HG03103 (cell line): ENCODE results near the gene AFAP1L1.

ENCODE experiments used
- ATAC-seq: cut with Tn5 transposase; IDR thresholded peaks from one replicate; pipeline ENCODE4 v1.9.1; 2021; ENCODE audit warnings: low read depth; ENCODE audit not compliant: unreplicated experiment

AFAP1L1 gene

DNA sequence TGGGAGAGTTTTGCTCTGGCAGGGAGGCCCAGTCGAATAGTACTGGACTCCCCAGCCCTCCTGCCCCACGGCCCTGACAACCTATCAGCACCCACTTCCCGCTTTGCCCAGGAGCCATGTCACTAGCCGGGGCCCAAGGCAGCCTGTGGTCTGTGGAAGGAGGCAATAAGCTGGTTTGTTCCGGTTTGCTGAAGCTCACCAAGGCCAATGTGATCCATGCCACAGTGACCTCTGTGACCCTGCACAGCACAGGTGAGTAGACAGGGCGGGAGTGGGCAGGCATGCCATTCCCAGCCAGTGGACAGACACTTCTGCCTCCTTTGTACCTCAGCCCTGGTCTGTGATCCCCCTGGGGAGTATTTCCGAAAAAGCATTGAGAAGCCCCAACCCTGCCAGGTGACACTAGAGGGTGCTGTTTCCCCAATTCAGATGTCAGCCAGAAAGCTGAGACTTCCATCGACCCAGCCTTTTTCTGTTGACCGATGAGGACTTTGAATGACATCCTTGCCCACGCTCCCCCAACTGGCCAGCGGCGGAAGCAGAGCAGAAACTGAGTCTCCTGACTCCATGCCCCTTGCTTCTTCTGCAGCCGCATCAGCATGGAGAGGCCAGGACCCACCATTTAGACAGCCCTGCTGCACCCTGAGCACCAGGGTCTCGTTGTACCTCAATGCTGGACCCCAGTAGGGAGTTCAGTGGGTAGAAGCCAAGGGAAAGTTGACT lies 95.8 kb downstream of the AFAP1L1 start:
- ATAC-seq, result peak; percentile 75

DNA sequence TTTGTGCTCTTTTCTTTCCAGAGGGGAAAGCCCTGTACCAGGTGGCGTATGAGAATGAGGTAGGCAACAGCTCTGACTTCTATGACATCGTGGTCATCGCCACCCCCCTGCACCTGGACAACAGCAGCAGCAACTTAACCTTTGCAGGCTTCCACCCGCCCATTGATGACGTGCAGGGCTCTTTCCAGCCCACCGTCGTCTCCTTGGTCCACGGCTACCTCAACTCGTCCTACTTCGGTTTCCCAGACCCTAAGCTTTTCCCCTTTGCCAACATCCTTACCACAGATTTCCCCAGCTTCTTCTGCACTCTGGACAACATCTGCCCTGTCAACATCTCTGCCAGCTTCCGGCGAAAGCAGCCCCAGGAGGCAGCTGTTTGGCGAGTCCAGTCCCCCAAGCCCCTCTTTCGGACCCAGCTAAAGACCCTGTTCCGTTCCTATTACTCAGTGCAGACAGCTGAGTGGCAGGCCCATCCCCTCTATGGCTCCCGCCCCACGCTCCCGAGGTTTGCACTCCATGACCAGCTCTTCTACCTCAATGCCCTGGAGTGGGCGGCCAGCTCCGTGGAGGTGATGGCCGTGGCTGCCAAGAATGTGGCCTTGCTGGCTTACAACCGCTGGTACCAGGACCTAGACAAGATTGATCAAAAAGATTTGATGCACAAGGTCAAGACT lies 96.5 kb downstream of the AFAP1L1 start:
- no peak for ATAC-seq

DNA sequence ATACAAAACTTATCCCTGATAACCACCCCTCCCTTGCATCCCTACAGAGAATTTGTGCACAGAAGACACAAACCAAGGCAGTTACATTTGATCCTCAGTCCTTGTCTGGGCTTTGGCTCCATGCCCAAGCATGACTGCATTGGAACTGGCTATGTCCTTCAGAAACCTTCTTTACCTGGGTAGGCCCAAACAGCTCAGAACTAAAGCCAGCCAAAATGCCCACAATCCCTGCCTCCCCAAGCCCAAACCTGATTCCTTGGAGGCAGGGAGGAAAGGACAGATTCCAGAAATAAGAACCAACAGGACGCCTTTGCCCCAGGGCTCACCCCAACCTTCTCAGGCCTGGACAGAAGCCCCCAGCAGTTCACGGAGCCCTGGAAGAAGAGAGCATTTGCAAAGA lies 99.2 kb downstream of the AFAP1L1 start:
- no peak for ATAC-seq

GRCh38 chr5:149371296-149371962 lies 99.8 kb downstream of the AFAP1L1 start:
- peak; percentile 80 for ATAC-seq

GRCh38 chr5:149372076-149372795 lies 100.6 kb downstream of the AFAP1L1 start:
- ATAC-seq, result no peak

- no peak for ATAC-seq
These were observed 101.3 kb downstream of the AFAP1L1 start for GRCh38 chr5:149372932-149373331.

GRCh38 chr5:149374303-149374702 lies 102.6 kb downstream of the AFAP1L1 start:
- ATAC-seq, result no peak

GRCh38 chr5:149374801-149375200 lies 103.1 kb downstream of the AFAP1L1 start:
- ATAC-seq, result no peak

DNA sequence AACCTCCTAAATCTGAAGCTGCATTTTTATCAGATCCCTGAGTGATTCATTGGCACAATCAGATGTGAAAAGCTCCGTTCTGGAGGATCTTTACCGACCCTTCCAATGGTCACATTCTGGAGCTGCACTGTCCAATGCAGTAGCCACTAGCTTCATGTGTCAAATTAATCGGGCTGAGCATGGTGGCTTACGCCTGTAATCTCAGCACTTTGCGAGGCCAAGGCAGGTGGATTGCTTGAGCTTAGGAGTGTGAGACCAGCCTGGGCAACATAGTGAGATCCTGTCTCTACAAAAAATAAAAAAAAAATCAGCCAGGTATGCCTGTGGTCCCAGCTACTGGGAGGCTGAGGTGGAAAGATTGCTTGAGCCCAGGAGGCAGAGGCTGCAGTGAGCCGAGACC lies 103.8 kb downstream of the AFAP1L1 start:
- ATAC-seq, result no peak

DNA sequence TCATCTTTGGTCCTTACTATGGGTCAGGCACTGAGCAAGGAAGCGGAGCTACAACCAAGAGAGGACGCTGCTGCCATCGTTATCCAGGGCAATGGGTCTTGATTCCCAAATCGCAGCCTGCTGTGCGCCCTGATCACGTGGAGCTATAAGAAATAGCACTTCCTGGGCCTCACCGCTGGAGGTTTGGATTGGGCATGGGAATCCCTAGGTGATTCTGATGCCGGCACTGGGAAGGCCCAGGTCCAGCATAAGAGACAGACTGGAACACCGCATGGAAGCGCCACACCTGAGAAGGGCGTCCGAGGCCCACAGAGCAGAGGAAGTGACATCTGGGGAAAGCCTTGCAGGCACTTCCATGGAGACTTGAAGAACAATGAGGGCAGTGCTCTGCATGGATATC lies 104.4 kb downstream of the AFAP1L1 start:
- no peak for ATAC-seq

DNA sequence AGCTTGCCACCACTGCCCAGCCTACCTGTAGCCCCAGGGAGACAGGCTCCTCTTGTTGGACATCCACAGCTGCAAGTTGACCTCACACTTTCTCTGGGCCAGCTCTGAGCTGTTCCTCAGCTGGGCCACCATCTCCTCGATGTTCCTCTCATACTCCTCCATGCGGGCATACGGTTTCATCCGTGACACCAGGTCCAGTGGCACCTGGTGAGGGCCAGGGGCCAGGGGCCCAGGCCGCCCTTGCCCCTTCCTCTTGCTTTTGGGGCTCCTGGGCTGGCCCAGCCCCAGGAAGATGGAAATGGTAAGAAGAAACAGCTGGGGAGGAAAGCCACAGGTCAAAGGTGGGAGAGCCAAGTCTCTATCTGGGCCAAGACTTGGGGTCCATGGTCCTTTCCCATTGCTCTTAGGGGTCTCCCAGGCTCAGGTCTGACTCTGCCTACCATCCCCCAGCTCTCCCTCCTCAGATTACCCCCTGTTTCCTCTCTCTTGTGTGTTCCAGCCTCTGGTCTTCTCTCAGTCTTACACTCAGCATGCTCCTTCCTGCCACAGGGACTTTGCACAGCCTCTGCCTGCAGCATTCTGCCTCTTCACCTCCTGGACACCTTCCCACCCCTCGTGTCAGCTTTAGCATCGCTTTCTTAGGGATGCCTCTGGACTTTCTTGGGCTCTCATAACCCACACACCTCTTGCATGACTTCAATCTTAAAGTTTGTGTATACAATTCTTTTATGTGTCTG lies 105.2 kb downstream of the AFAP1L1 start:
- no peak for ATAC-seq

GRCh38 chr5:149378241-149378820 lies 106.7 kb downstream of the AFAP1L1 start:
- ATAC-seq, result no peak

- no peak for ATAC-seq
These were observed 107.6 kb downstream of the AFAP1L1 start, which contains the start of gene IL17B for GRCh38 chr5:149379177-149379761. Gene IL17B, minus strand, starts transcription at chr5:149379292. Its CDS starts 67 bp downstream, at chr5:149379225.

GRCh38 chr5:149379818-149380374 lies 108.2 kb downstream of the AFAP1L1 start:
- ATAC-seq, result no peak

DNA sequence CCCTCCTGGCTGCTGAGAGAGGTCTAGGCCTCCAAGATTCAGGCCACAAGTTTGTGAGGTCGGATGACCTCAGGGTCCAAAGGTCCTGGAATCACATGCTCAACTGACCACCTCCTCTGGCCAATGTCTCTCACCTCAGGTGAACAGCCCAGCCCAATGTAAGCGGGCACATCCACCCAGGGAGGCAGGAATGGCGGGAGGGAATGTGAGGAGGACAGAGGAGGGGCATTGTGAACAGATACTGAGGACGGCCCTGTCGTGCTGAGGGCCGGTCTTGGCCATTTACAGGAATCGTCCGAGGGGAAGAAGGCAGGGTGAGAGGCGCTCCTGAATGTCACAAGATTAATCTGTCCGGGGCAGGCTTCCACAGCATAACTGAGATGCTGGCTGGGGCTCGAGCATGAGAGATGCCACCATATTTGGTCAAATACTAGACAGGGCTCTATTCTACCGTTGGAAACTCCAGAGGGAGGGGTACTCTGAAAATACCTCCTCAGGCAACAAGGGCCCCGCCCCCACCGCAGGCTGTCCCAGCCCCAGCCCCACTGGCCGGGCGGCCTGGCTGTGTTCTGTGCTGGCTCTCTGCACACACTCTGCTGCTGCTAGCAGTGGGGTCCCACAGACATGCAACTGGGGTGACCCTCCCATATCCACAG lies 108.9 kb downstream of the AFAP1L1 start:
- no peak for ATAC-seq

GRCh38 chr5:149381261-149381985 lies 109.8 kb downstream of the AFAP1L1 start:
- no peak for ATAC-seq

GRCh38 chr5:149381986-149382338 lies 110.3 kb downstream of the AFAP1L1 start:
- no peak for ATAC-seq

DNA sequence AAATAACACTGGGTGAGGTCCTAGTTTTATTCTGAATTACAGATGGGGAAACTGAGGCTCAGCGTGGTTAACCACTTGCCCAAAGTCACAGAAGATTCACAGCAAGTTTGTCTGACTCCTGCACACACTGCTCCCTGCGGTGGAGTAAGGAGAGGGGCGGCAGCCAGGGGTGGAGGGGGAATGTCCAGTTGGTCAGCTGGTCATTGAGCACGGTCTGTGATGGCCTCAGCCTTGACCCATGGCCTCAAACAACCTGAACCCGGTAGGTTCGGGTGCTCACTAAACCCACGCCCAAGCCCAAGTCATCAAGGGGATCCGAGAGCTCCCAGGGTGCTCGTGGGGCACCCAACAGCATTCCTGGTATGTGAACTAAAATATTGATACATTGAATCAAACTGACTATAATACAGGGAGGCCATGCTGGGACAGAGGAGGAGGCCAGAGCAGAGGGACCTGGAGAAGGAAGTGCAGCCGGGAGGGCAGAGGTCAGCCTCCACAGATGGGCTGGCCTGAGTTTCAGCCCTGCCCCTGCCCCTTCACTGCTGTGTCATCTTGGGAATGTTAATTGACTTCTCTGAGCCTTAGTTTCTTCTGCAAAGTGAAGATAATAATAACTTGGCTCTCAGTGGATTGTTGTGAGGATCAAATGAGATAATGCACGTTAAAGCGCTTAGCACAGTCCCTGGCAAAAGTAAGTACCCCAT lies 111.0 kb downstream of the AFAP1L1 start:
- no peak for ATAC-seq
